ENCODE results near the gene GALNTL6.

The GALNTL6 gene

DNA sequence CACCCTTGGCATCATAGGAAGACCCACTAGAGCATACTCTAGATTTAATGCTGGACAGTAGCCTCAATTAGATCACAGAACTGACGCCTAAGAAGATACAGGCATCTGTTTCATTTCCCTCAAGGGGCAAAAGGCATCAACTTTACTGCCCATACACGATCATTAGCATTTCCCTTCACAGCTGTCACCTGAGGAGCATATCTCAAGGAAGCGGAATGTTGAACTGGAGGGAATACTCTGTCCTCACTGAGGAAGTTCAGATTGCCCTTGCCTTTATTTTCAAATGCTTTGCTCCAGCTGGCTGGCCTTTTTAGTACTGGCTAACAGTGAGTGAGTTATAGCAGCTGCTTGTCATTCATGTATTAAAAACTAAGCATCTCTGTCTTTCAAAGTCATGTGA lies 847.0 kb downstream of the GALNTL6 start:
- intact Hi-C loops (cut with micrococcal nuclease) = no loop called here
- Mint-ChIP-seq H3K9me3 (no peaks in the 10 kb centered on the region), H3K4me1 (ENCODE audit: low read depth) (peaks cover 11% of the 10 kb centered on the region), H3K4me3 (no peak overlapping the region), H3K27me3 (peaks cover 2% of the 10 kb centered on the region), H3K27ac (no peak overlapping the region), H3K36me3 (ENCODE audit: low read depth) (no peaks in the 10 kb centered on the region)

DNA sequence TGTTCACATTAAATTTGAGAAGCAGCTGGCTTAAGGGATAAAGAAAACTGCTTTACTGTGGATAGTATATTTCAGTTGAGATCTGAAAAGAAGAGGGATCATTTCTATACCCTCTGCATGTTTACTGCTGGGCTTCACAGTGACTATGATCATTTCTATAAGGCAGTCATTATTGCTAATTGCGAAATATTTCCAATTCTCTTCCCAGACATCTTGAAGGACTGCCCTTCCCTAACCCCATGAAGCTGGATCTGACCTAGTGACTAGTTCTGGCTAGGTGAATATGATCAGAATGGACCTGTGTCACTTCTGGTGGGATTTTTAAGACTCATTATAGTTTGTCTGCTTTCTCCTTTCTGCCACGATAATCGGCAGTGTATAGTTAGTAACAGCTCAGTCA lies 848.9 kb downstream of the GALNTL6 start:
- H3K36me3 Mint-ChIP-seq (ENCODE audit: low read depth) = no peaks in the 10 kb centered on the region
- no peak overlapping the region for H3K4me3 Mint-ChIP-seq
- H3K27me3 Mint-ChIP-seq = peaks cover 3% of the 10 kb centered on the region
- intact Hi-C loops (cut with micrococcal nuclease) = no loop called here
- H3K9me3 Mint-ChIP-seq = no peaks in the 10 kb centered on the region
- H3K4me1 Mint-ChIP-seq (ENCODE audit: low read depth) = peaks cover 11% of the 10 kb centered on the region
- H3K27ac Mint-ChIP-seq = no peak overlapping the region

DNA sequence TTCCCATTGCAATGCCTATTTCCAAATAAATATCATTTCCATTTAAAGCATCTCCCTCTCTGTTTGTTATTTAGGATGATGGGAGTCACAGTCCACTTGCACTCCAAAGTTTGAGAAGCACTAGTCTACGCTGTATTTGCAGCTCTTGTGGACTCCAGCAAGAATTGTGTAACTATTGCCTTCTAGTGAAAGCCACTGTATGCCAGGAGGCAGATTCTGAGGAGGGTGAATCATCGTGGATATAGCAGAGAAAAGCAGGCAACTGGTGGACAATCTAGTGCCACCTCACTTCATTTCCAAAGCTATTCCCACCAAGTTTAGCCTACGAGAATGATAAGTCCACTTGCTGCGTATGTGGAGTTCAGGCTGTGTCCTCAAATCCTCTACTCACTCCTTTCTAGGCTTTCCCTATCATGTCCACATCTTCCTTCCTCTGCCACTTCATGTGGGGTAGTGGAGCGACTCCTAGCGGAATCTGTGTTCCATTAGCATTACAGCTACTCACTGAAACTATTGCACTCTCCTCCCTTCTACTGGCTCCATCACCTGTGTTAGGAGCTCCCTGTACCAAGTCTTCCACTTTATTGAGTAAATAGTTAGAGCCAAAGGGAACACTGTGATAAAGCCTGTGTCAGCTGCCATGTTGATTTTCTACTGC lies 853.6 kb downstream of the GALNTL6 start:
- peaks cover 2% of the 10 kb centered on the region for H3K27me3 Mint-ChIP-seq
- intact Hi-C loops (cut with micrococcal nuclease) = no loop called here
- H3K36me3 Mint-ChIP-seq (ENCODE audit: low read depth) = no peaks in the 10 kb centered on the region
- no peaks in the 10 kb centered on the region for H3K9me3 Mint-ChIP-seq
- H3K4me3 Mint-ChIP-seq = no peak overlapping the region
- H3K27ac Mint-ChIP-seq = no peak overlapping the region
- peaks cover 11% of the 10 kb centered on the region for H3K4me1 Mint-ChIP-seq (ENCODE audit: low read depth)

DNA sequence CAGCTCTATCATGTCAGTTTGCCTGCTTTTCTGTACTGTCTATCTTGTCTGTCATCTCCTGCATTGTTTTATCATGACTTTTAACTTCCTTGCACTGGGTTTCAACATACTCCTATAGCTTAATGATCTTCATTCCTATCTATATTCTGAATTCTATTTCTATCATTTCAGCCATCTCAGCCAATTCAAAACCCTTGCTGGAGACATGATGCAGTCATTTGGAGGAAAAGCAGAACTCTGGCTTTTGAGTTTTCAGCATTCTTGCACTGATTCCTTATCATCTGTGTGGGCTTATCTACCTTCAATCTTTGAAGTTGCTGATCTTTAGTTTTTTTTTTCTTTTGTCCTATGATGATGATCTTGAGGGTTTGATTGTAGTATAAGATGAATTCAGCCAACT lies 861.6 kb downstream of the GALNTL6 start:
- Mint-ChIP-seq H3K4me3 (no peak overlapping the region), H3K36me3 (ENCODE audit: low read depth) (no peaks in the 10 kb centered on the region), H3K4me1 (ENCODE audit: low read depth) (no peaks in the 10 kb centered on the region), H3K9me3 (peaks cover 29% of the 10 kb centered on the region), H3K27me3 (no peaks in the 10 kb centered on the region), H3K27ac (no peak overlapping the region)
- intact Hi-C loops (cut with micrococcal nuclease) = no loop called here

DNA sequence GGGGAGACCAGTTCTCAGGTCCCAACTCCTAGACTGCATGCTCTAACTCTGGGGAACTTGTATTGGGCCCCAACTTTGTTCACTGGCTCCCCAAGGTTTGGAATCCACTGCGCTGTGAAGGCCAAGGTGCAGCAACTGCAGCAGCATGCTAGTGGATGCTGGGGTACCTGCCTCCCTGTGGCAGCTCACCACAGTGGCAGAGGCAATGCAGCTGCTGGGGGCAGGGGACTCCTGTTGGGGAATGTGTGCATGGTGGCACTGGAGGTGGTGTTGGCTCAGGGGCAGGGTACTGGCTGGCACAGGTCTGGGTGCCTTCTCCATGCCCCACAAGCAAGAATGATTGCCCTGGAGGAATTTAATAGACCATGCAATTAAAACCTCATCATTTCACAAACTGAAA lies 862.0 kb downstream of the GALNTL6 start:
- Mint-ChIP-seq H3K4me3 (no peak overlapping the region), H3K27ac (no peak overlapping the region), H3K36me3 (ENCODE audit: low read depth) (no peaks in the 10 kb centered on the region), H3K9me3 (peaks cover 29% of the 10 kb centered on the region), H3K27me3 (no peaks in the 10 kb centered on the region), H3K4me1 (ENCODE audit: low read depth) (no peaks in the 10 kb centered on the region)
- intact Hi-C loops (cut with micrococcal nuclease) = no loop called here

DNA sequence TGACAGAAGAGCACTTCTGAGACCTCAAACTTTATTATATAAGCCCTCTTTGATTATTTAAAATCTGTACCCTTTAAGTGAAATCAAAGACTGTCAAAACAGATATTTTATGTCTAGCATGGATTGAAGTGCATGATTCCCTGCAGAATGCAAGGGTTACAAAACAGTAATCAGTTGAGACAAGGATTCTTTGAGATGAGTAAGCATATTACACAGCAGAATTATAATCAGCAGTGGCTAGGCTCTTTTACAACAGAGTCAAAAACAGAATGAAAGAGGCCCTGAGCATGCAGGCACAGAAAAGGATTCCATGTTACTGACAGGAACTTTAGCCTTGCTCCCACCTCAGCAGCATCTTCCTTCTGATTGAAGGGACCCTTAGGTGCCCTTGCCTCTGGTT lies 867.5 kb downstream of the GALNTL6 start:
- Mint-ChIP-seq H3K36me3 (ENCODE audit: low read depth) (no peaks in the 10 kb centered on the region), H3K4me1 (ENCODE audit: low read depth) (no peaks in the 10 kb centered on the region), H3K4me3 (no peak overlapping the region), H3K27ac (no peak overlapping the region), H3K27me3 (no peaks in the 10 kb centered on the region), H3K9me3 (no peaks in the 10 kb centered on the region)
- intact Hi-C loops (cut with micrococcal nuclease) = no loop called here

DNA sequence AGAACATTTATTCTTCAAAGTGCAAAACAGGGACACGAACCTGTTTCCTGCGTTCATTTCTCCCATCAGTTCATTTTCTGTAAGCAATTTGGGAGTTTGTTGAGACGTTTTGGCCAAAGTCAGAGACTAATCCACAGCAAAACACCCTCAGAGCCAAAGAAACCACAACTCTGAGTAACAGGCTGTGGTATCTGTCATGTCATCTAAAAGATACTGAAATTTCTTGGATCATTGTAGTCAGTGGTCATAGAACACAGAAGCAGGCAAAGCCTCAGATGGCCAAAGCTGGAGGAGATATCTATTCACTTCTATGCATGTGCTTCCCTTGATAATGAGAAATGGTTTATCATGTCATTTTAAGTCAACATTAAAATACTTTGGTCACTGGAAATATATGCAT lies 869.8 kb downstream of the GALNTL6 start:
- H3K4me1 Mint-ChIP-seq (ENCODE audit: low read depth) = no peaks in the 10 kb centered on the region

DNA sequence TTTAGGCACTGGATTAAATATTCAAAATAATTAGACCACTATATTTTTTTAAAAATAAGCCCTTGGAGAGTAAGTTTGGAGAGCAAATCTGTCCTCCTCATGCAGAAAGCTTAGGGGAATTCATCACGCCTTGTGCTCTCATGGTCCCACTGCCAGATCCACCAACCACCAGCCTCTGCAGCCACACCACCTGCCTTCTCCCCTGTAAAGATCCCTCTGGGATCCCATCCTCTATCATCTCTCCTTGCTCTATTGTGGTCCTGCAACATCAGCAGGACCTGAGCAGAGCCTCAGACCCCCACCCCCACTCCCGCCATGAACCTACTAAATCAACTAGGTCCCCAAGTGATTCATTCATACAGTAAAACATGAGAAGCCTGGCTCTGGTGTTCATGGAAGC lies 872.8 kb downstream of the GALNTL6 start:
- H3K27me3 Mint-ChIP-seq = no peaks in the 10 kb centered on the region
- H3K9me3 Mint-ChIP-seq = peaks cover 6% of the 10 kb centered on the region
- intact Hi-C loops (cut with micrococcal nuclease) = no loop called here
- no peaks in the 10 kb centered on the region for H3K4me1 Mint-ChIP-seq (ENCODE audit: low read depth)
- H3K4me3 Mint-ChIP-seq = no peak overlapping the region
- no peaks in the 10 kb centered on the region for H3K36me3 Mint-ChIP-seq (ENCODE audit: low read depth)
- H3K27ac Mint-ChIP-seq = no peak overlapping the region

More for the DNA sequence above, 869.8 kb downstream of the GALNTL6 start:
- no peaks in the 10 kb centered on the region for H3K27me3 Mint-ChIP-seq
- no peaks in the 10 kb centered on the region for H3K36me3 Mint-ChIP-seq (ENCODE audit: low read depth)
- H3K4me3 Mint-ChIP-seq = no peak overlapping the region
- no peaks in the 10 kb centered on the region for H3K9me3 Mint-ChIP-seq
- no peak overlapping the region for H3K27ac Mint-ChIP-seq
- intact Hi-C loops (cut with micrococcal nuclease) = no loop called here

DNA sequence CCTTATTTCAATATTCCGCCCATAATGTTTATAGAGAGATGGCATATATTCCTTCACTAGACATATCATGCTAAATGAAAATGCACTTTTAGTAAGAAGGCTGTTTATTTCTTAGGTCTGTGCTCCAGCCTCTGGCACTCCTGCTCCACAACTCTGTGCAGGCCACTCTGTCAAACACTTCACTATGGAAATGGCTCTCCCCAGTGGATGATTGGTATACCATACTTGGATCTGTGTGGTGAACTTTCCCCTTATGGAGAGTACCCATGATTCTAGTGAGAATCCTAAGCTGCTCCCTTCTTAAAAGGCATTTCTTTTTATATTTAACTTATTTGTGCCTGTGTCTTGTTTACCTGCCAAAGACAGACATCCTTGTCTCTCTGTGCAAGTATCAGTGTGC lies 875.3 kb downstream of the GALNTL6 start:
- H3K36me3 Mint-ChIP-seq (ENCODE audit: low read depth) = no peaks in the 10 kb centered on the region
- H3K4me3 Mint-ChIP-seq = no peak overlapping the region
- no peaks in the 10 kb centered on the region for H3K27me3 Mint-ChIP-seq
- no peak overlapping the region for H3K27ac Mint-ChIP-seq
- H3K4me1 Mint-ChIP-seq (ENCODE audit: low read depth) = no peaks in the 10 kb centered on the region
- intact Hi-C loops (cut with micrococcal nuclease) = no loop called here
- H3K9me3 Mint-ChIP-seq = peaks cover 13% of the 10 kb centered on the region

DNA sequence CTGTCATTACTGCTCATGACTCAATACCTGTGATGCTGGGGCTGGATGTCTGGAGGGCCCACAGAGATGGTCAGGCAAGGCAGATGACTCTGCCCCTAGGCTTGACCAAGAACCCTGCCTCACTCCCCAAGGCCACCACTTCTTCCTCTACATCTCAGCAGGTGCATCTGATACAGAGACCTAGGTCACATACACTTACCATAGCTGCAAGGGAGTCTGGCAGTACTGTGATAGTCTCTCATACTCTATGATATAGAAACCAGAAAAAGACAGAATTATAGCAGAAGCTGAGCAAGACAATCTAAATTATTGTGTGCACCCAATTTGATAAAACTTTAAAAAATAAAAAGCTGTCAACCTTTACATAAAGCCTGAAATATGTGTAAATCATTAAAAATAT lies 878.3 kb downstream of the GALNTL6 start:
- H3K27ac Mint-ChIP-seq = no peak overlapping the region
- H3K9me3 Mint-ChIP-seq = peaks cover 13% of the 10 kb centered on the region
- intact Hi-C loops (cut with micrococcal nuclease) = no loop called here
- no peaks in the 10 kb centered on the region for H3K27me3 Mint-ChIP-seq
- no peaks in the 10 kb centered on the region for H3K36me3 Mint-ChIP-seq (ENCODE audit: low read depth)
- no peak overlapping the region for H3K4me3 Mint-ChIP-seq
- H3K4me1 Mint-ChIP-seq (ENCODE audit: low read depth) = no peaks in the 10 kb centered on the region

DNA sequence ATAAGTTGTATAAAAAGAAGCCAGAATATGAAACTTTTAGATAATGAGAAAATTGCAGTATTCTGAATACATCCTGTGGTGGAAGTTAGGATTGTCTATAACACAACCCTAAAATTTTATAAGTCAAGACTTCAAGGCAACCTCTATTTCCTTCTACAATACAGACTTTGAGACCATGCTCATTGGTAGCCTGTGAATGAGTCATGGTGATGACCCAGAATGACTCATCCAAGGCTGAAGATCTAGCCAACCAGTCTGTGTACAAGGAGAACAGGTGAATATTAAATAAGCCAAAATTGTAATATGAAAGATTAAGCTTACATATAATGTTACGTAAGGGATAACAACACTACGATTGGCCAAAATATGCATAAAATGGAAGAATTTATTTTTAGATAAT lies 879.5 kb downstream of the GALNTL6 start:
- intact Hi-C loops (cut with micrococcal nuclease) = no loop called here
- no peak overlapping the region for H3K27ac Mint-ChIP-seq
- H3K9me3 Mint-ChIP-seq = peaks cover 13% of the 10 kb centered on the region
- H3K4me3 Mint-ChIP-seq = no peak overlapping the region
- no peaks in the 10 kb centered on the region for H3K4me1 Mint-ChIP-seq (ENCODE audit: low read depth)
- H3K27me3 Mint-ChIP-seq = no peaks in the 10 kb centered on the region
- H3K36me3 Mint-ChIP-seq (ENCODE audit: low read depth) = no peaks in the 10 kb centered on the region

DNA sequence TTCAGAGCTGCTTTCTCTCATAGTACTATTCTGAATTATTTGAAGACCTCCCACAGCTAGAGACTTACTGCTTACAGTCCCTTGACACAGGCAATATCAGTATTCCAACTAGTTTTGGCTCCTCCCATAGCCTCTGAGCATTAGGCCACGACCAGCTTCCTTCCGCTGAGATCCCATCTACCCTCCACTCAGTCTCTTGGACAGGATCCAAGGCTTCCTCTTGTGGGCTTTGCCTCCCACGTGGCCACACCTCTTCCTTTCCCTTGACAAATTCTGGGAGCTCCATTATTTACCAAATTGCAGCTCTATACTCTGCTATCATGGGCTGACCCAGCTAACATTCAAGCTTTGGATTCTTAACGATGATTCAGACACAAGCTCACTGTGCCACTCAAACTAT lies 885.1 kb downstream of the GALNTL6 start:
- H3K36me3 Mint-ChIP-seq (ENCODE audit: low read depth) = no peaks in the 10 kb centered on the region
- H3K4me1 Mint-ChIP-seq (ENCODE audit: low read depth) = no peaks in the 10 kb centered on the region
- no peak overlapping the region for H3K27ac Mint-ChIP-seq
- peaks cover 8% of the 10 kb centered on the region for H3K9me3 Mint-ChIP-seq
- H3K27me3 Mint-ChIP-seq = no peaks in the 10 kb centered on the region
- no peak overlapping the region for H3K4me3 Mint-ChIP-seq
- intact Hi-C loops (cut with micrococcal nuclease) = no loop called here

DNA sequence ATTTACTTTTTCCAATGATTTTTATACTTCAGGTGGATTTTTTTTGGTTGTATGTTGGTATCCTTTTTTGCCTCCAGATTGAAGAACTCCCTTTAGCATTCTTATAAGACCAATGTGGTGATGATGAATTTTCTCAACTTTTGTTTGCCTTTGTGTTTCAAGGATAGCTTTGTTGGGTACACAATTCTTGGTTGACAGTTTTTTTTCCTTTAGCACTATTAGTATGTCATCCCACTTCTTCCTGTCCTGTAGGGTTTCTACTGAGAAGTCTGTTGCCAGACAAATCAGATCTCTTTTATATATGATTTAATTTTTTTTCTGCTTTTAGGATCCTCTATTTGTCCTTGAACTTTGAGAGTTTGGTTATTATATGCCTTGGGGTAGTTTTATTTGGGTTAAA lies 892.4 kb downstream of the GALNTL6 start:
- Mint-ChIP-seq H3K27me3 (no peaks in the 10 kb centered on the region), H3K27ac (no peak overlapping the region), H3K36me3 (ENCODE audit: low read depth) (no peaks in the 10 kb centered on the region), H3K4me3 (no peak overlapping the region), H3K4me1 (ENCODE audit: low read depth) (no peaks in the 10 kb centered on the region), H3K9me3 (peaks cover 47% of the 10 kb centered on the region)
- intact Hi-C loops (cut with micrococcal nuclease) = no loop called here

DNA sequence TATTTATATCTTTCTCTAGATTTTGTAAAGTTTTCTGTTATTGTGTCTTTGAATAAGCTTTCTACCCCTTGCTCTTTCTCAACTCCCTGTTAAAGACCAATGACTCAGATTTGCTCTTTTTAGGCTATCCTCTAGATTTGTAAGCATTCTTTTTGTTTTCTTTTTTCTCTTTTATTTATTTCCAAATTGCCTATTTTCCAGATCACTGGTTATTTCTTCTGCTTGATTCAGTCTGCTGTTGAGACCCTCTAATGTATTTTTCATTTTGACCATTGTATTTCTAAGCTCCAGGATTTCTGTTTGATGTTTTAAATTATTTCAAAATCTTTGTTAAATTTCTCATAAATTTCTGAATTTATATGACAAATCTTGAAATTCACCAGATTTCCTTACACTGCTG lies 892.8 kb downstream of the GALNTL6 start:
- no peak overlapping the region for H3K4me3 Mint-ChIP-seq
- no peak overlapping the region for H3K27ac Mint-ChIP-seq
- no peaks in the 10 kb centered on the region for H3K36me3 Mint-ChIP-seq (ENCODE audit: low read depth)
- no peaks in the 10 kb centered on the region for H3K27me3 Mint-ChIP-seq
- peaks cover 47% of the 10 kb centered on the region for H3K9me3 Mint-ChIP-seq
- H3K4me1 Mint-ChIP-seq (ENCODE audit: low read depth) = no peaks in the 10 kb centered on the region
- intact Hi-C loops (cut with micrococcal nuclease) = no loop called here

DNA sequence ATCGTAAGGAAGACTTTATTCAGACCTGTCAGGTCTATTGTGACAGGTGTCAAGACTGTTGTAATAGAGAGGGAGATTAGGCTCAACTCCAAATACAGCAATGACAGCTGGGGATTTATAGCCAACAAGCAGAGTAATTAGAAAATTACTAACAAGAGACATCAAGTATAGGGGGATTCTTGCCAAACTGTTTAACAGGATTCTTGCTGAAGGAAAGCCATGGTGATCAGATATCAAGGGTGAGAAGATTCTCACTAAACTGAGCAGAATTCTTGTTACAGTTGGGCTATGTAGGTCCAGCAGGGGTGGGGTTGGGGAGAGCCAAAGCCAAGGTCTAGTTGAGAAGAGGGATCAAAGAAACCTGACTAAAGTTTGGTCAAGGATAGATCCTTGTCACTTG lies 894.4 kb downstream of the GALNTL6 start:
- no peaks in the 10 kb centered on the region for H3K36me3 Mint-ChIP-seq (ENCODE audit: low read depth)
- H3K9me3 Mint-ChIP-seq = peaks cover 47% of the 10 kb centered on the region
- no peak overlapping the region for H3K4me3 Mint-ChIP-seq
- H3K4me1 Mint-ChIP-seq (ENCODE audit: low read depth) = no peaks in the 10 kb centered on the region
- intact Hi-C loops (cut with micrococcal nuclease) = no loop called here
- no peaks in the 10 kb centered on the region for H3K27me3 Mint-ChIP-seq
- H3K27ac Mint-ChIP-seq = no peak overlapping the region
